ENCODE results near the gene TMEM175. TPM values are rescaled to one million over a fixed set of nuclear protein-coding genes. Genes with fewer than 3 reads are reported as not detected.

Gene TMEM175
- polyA plus RNA-seq, 6 donors from 2014 or later, result 18.7 to 38.8 (median 24.1) TPM

DNA sequence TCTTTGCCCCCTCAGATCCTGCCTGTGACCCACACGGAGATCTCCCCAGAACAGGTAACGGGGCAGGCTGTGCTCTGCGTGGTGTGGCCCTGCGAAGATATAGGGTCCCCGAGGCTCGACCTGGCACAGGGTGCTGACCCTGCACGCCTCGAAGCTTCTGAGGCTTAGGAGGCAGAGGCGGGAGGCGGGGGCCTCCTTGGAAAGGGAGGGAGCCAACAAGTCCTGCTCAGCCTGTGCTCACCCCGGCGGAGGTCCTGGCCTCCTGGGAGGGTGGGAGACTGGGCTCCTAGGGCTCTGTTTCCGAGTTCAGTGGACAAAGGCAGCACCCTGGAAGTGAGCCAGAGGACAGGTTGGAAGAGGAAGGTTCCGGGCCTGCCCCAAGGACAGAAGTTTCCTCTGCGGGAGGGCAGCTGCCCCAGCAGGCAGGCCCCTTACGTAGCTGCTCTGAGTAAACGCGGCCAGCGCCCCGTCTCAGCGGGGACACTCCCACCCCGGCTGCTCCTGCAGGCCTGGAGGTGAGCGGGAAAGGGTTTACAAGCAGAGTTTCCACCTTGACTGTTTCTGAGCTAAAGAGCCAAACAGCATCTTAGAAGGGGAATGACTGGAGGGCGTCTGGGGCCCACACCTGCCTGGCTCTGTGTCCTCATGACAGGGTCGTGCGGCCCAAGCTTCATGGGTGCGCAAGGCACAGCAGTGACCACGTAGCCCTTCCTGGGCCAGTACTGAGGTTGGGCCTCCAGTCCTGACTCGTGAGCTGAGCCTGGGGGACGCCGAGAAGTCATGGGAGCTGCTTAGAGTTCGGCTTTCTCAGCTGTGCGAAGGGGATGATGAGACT, 16.1 kb downstream of the TMEM175 start:
- Mint-ChIP-seq H3K4me3 (no peak overlapping the region), H3K27me3 (no peaks in the 10 kb centered on the region), H3K27ac (no peak overlapping the region), H3K4me1 (peaks cover 23 to 43% (median 24%) of the 10 kb centered on the region in 3 donors), H3K9me3 (no peaks in the 10 kb centered on the region), H3K36me3 (peaks cover 0 to 11% of the 10 kb centered on the region in 2 donors)
- DNase-seq (no peak), ATAC-seq (ENCODE audit: low read depth in 2 of 2) (no peak)

DNA sequence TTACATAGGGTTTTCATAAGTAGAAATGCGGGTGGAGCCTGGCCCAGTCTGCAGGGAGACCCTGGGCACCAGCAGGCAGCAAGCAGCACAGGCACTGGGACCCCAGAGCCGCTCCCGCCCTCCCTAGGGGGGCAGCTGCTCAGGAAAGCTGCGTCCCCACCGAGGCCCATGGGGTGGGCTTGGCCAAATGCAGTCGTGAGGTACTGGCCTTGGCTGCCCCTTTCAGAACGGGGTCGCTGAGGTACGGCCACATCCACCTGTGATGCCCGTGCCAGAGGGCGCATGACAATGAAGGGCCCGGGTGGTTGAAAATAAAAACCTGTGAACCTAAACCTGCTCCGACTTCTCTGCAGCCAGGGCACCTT, 16.7 kb downstream of the TMEM175 start:
- no peak for ATAC-seq (ENCODE audit: low read depth in 2 of 2)
- no peak for DNase-seq
- Mint-ChIP-seq H3K4me3 (no peak overlapping the region), H3K27ac (no peak overlapping the region), H3K27me3 (no peaks in the 10 kb centered on the region), H3K4me1 (peaks cover 23 to 43% (median 26%) of the 10 kb centered on the region in 3 donors), H3K36me3 (peaks cover 0 to 12% of the 10 kb centered on the region in 2 donors), H3K9me3 (no peaks in the 10 kb centered on the region)

DNA sequence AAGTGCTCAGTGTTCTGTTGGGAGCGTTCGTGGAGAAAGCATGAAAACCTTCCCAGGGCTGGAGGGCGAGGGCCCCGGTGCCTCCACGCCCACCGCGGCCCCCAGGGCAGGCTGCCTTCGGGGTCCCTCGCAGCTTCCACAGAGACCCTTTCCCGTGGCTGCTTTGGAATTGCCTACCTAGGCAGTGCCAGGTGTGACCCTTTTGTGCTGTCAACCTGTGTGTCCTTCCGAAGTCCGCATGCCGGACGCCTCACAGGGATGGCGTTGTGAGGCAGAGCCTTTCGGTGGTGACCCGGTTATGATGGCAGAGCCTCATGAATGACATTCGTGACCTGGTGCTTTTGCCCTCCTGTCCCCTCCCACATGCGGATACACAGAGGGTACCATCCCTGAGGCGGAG, 17.4 kb downstream of the TMEM175 start:
- Mint-ChIP-seq H3K36me3 (peaks cover 0 to 19% of the 10 kb centered on the region in 2 donors), H3K4me1 (peaks cover 22 to 43% (median 26%) of the 10 kb centered on the region in 3 donors), H3K27me3 (no peaks in the 10 kb centered on the region), H3K27ac (no peak overlapping the region), H3K4me3 (no peak overlapping the region), H3K9me3 (no peaks in the 10 kb centered on the region)
- ATAC-seq (ENCODE audit: low read depth in 2 of 2) (no peak), DNase-seq (no peak)

DNA sequence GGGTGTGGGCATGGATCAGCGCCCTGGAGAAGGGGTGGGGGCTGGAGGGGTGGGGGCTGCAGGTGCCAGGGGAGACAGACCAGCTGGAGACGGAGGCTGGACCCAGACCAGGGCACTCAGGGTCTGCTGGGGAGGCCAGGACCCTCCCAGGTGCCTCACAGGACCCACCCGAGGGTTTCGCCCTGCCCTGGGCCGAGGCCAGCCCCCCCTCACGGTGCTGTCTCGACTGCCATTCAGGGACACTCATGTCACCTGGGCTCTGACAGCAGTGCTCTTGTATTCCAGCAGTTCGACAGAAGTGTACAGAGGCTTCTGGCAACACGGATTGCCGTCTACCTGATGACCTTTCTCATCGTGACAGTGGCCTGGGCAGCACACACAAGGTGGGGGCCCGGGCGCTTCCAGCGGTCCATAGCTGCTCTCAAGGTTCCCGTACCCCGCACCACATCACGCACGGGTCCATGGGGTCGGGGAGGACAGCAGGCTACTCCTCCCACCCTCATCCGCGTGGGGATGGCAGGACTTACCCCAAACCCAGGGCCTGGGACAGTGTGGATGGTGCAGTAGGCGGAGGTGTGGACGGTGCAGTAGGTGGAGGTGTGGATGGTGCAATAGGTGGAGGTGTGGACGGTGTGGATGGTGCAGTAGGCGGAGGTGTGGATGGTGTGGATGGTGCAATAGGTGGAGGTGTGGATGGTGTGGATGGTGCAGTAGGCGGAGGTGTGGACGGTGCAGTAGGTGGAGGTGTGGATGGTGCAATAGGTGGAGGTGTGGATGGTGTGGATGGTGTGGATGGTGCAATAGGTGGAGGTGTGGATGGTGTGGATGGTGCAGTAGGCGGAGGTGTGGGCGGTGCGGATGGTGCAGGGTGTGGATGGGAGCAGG, 18.1 kb downstream of the TMEM175 start:
- ATAC-seq (ENCODE audit: low read depth in 2 of 2), result no peak
- Mint-ChIP-seq H3K4me3 (no peak overlapping the region), H3K36me3 (peaks cover 0 to 17% of the 10 kb centered on the region in 2 donors), H3K27me3 (no peaks in the 10 kb centered on the region), H3K9me3 (no peaks in the 10 kb centered on the region), H3K4me1 (peaks cover 16 to 38% (median 23%) of the 10 kb centered on the region in 3 donors), H3K27ac (no peak overlapping the region)
- no peak for DNase-seq

DNA sequence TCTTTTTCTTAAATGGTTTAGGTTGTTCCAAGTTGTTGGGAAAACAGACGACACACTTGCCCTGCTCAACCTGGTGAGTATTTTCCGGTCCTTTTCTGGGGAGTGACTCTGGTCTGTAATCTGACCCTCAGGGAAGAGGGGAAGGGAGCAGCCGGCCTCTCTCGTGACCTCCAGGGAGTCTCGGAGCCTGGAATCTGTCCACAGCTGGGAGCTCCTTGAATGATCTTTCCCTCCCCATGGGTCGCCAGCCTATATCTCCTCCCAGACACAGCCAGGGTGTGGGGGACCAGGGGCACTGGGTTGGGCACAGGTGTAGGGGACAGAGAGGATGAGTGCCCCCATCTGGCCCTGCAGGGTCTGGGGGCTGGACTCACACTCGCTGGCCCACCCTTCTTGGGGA, 18.9 kb downstream of the TMEM175 start:
- no peak for DNase-seq
- ATAC-seq (ENCODE audit: low read depth in 2 of 2), result no peak
- Mint-ChIP-seq H3K4me1 (peaks cover 15 to 30% (median 16%) of the 10 kb centered on the region in 3 donors), H3K27ac (no peak overlapping the region), H3K4me3 (no peak overlapping the region), H3K9me3 (no peaks in the 10 kb centered on the region), H3K36me3 (peaks cover 0 to 10% of the 10 kb centered on the region in 2 donors), H3K27me3 (no peaks in the 10 kb centered on the region)

DNA sequence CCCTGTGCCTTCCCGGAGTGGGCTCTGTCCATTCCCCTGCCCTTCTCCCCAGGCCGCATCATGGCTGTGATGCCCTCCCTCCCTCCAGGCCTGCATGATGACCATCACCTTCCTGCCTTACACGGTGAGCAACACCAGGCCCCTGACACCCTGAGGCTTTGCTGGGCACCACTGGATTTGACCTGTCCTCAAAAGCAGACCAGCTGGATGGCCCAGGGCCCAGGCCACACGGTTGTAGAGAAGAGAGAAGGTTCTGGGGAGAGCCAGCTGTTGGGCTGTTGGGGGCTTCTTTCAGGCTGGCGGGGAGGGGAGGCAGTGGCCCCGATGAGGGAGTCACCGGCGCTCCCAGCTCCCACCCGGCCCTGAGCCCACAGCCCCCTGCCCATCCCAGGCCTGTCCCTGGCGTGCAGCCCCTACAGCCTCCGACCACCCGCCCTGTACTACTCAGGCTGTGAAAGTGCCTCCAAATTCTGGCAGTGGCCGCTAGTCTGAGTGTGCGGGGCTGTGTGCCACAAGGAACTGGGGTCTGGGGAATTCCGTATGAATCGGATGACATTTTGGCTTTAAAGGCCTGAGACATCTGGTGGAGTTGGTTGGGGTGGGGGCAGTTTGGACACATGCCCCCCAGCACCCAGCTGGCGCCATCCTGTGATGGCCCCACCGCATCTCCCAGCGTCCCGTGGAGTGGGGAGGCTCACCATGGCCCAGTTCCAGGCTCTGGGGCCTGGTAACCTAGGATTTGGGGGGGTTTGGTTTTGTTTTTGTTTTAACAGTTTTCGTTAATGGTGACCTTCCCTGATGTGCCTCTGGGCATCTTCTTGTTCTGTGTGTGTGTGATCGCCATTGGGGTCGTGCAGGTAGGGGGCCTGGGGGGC, 19.6 kb downstream of the TMEM175 start:
- Mint-ChIP-seq H3K4me1 (peaks cover 12 to 28% (median 17%) of the 10 kb centered on the region in 3 donors), H3K36me3 (peaks cover 0 to 16% of the 10 kb centered on the region in 2 donors), H3K27me3 (no peaks in the 10 kb centered on the region), H3K27ac (peak overlapping the region in 3 of 6 donors; percentile 26 to 54 (median 36)), H3K9me3 (no peaks in the 10 kb centered on the region), H3K4me3 (peak overlapping the region in 1 of 8 donors; percentile 33)
- ATAC-seq (ENCODE audit: low read depth in 2 of 2) (no peak), DNase-seq (no peak)

DNA sequence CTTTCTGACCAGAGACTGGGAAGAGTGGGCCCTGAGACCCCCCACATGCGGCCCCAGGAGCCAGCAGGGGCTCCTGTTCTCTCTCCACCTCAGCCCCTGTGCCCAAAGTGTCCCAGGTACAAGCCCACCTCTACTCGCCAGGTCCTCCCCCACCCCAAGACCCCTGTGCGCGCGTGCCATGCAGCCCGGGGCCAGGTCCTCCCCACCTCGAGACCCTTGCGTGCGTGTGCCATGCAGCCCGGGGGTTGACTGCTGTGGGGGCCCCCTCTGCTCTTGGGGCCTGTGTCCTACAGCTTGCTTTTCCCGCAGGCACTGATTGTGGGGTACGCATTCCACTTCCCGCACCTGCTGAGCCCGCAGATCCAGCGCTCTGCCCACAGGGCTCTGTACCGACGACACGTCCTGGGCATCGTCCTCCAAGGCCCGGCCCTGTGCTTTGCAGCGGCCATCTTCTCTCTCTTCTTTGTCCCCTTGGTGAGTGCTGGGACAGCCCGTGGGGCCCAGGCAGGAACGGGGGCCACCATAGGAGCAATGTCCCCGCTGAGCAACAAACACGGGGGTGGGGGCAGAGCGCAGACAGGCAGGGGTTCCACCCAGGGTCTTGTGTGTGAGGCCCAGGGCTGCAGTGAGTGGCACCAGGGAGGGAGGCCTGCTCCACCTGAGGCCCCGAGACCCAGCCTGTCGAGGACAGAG, 20.8 kb downstream of the TMEM175 start:
- Mint-ChIP-seq H3K4me1 (peaks cover 8 to 18% (median 11%) of the 10 kb centered on the region in 3 donors), H3K36me3 (peaks cover 0 to 17% of the 10 kb centered on the region in 2 donors), H3K4me3 (no peak overlapping the region), H3K27me3 (no peaks in the 10 kb centered on the region), H3K27ac (peak overlapping the region in 2 of 6 donors; percentile 28 to 84), H3K9me3 (no peaks in the 10 kb centered on the region)
- no peak for DNase-seq
- ATAC-seq (ENCODE audit: low read depth in 2 of 2), result no peak

DNA sequence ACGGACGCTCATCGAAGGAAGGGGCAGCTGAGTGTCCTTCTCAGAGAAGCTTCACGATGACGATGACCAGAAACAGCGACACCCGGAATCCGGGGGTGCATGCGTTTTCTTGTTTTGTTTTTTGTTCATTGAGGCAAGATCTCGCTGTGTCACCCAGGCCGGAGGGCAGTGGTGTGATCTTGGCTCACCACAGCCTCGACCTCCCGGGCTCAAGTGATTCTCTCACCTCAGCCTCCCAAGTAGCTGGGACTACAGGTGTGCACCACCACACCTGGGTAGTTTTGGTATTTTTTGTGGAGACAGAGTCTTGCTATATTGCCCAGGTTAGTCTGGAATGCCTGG, 21.3 kb downstream of the TMEM175 start:
- peaks cover 0 to 17% of the 10 kb centered on the region in 2 donors for H3K36me3 Mint-ChIP-seq
- ATAC-seq (ENCODE audit: low read depth in 2 of 2), result no peak
- H3K9me3 Mint-ChIP-seq, result no peaks in the 10 kb centered on the region
- H3K4me1 Mint-ChIP-seq, result peaks cover 7 to 13% (median 10%) of the 10 kb centered on the region in 3 donors
- no peaks in the 10 kb centered on the region for H3K27me3 Mint-ChIP-seq
- no peak for DNase-seq
- H3K27ac Mint-ChIP-seq, result no peak overlapping the region
- no peak overlapping the region for H3K4me3 Mint-ChIP-seq

DNA sequence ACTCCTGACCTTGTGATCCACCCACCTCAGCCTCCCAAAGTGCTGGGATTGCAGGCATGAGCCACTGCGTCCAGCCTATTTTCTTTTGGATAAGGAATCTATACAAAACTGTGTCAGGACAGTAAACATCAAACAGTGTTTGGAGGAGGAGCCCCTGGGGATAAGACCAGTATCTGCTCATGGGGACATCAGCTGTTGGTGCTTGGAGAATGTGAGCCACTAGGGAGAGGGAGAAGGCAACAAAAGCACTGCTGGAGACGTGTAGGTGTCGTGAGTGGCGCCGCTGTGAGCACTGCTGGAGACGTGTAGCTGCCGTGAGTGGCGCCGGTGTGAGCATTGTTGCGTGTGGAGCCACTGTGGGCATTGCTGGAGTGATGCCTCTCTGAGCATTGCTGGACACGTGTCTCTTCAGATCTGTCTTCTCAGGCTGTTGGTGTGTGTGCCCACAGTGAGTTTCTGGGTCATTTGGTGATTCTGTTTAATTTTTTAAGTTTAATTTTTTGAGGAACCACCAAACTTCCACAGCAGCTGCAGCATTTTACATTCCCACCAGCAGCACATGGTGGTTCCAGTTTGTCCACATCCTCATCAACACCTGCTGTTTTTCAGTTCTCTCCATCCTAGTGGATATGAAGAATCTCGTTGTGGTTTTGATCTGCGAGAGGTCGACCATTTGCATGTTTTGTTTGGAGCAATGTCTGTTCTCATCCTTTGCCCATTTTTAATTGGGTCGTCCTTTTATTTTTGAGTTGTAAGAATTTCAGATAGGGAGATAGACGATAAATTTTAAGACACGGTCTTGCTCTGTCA, 22.2 kb downstream of the TMEM175 start:
- ATAC-seq (ENCODE audit: low read depth in 2 of 2), result no peak
- Mint-ChIP-seq H3K4me1 (peaks cover 2 to 11% (median 7%) of the 10 kb centered on the region in 3 donors), H3K4me3 (peak overlapping the region in 1 of 8 donors; percentile 64), H3K27ac (peak overlapping the region in 2 of 6 donors; percentile 13 to 49), H3K27me3 (no peaks in the 10 kb centered on the region), H3K36me3 (peaks cover 0 to 17% of the 10 kb centered on the region in 2 donors), H3K9me3 (no peaks in the 10 kb centered on the region)
- no peak for DNase-seq

DNA sequence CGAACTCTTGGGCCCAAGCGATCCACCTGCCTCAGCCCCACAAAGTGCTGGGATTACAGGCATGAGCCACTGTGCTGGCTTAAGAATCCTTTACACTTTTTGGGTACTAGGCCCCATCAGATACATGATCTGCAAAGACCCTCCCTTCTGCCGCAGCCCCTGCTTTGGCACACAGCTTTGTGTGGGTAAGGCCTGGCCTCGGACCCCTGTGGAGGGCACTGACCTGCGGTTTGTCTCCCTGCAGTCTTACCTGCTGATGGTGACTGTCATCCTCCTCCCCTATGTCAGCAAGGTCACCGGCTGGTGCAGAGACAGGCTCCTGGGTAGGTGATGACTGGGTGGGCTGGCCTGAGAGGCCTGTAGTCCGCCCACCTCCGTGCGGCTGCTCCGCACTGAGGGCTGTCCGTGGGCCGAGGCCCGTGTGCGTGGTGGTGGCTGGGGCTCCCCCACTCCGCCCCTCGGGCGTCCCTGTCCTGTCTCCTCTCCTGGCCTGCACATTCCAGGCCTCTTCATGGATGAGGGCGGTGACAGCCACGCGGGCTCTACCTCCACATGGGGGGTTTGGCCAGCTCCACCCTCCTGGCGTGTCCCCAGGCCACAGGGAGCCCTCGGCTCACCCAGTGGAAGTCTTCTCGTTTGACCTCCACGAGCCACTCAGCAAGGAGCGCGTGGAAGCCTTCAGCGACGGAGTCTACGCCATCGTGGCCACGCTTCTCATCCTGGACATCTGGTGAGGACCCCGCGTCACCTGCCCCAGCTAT, 23.1 kb downstream of the TMEM175 start:
- Mint-ChIP-seq H3K27ac (peak overlapping the region in 3 of 6 donors; percentile 18 to 57 (median 49)), H3K27me3 (no peaks in the 10 kb centered on the region), H3K36me3 (peaks cover 0 to 17% of the 10 kb centered on the region in 2 donors), H3K4me1 (peaks cover 2 to 11% (median 7%) of the 10 kb centered on the region in 3 donors), H3K9me3 (no peaks in the 10 kb centered on the region), H3K4me3 (no peak overlapping the region)
- ATAC-seq (ENCODE audit: low read depth in 2 of 2) (no peak), DNase-seq (no peak)

DNA sequence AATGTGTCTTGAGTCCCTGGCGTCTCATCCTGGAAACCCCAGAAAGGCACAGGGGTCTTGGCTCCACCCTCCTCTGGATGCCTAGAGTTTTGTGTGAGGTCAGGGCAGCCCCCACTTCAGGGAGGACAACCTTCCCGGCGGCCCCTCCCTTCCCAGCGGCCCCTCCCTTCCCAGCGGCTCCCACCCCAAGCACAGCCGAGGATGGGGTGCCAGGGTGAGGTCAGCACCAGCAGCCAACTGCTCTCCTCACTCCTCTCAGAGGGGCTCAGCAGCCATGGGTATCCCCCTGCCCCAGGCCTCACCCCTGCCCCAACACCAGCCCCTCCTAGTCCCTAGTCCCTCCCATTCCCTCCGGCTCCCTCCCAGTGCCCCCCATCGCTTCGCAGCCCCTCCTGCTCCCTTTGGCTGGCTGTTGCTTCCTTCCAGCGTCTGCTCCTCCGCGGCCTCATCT, 23.7 kb downstream of the TMEM175 start:
- H3K27me3 Mint-ChIP-seq, result no peaks in the 10 kb centered on the region
- DNase-seq (no peak), ATAC-seq (ENCODE audit: low read depth in 2 of 2) (no peak)
- H3K36me3 Mint-ChIP-seq, result peaks cover 0 to 17% of the 10 kb centered on the region in 2 donors
- H3K4me3 Mint-ChIP-seq, result no peak overlapping the region
- no peaks in the 10 kb centered on the region for H3K9me3 Mint-ChIP-seq
- peak overlapping the region in 1 of 6 donors; percentile 18 for H3K27ac Mint-ChIP-seq
- H3K4me1 Mint-ChIP-seq, result peaks cover 0 to 11% (median 7%) of the 10 kb centered on the region in 3 donors
